Anterior cingulate cortex (tissue), 58 donors: ENCODE measurements around the gene AATF.

Experiments
- DNase-seq, 58 donors: peaks; one replicate each; lab custom pipeline; 2025; lab: John Stamatoyannopoulos, UW

Gene AATF

GRCh38 chr17:36975922-36976515, 27.3 kb downstream of the AATF start:
- DNase-seq: no peak

- no peak for DNase-seq
Measured at GRCh38 chr17:36977066-36977465, 28.3 kb downstream of the AATF start.

GRCh38 chr17:36977568-36977967, 28.8 kb downstream of the AATF start:
- no peak for DNase-seq

GRCh38 chr17:36978810-36979564, 30.2 kb downstream of the AATF start:
- no peak for DNase-seq

DNA sequence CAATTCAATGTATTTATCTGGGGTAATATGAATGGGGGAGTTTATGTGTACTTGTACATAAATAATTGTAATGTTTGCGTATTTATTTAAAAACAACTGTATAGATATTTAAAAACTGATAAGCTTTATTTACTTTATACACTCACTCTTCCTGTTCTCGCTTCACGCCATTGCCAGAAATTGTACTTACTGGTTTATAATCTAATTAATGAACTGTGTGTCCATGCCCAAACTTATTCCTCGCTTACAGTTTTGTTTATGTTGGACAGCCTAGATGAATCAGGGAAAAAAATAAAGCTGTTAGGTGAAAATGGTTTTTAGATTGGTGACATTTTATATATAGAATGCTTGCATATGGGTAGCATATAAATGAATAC, 30.8 kb downstream of the AATF start:
- DNase-seq: no peak

- no peak for DNase-seq
Measured at GRCh38 chr17:36980280-36980761, 31.6 kb downstream of the AATF start.

GRCh38 chr17:36983618-36984017, 34.9 kb downstream of the AATF start:
- DNase-seq: no peak

DNA sequence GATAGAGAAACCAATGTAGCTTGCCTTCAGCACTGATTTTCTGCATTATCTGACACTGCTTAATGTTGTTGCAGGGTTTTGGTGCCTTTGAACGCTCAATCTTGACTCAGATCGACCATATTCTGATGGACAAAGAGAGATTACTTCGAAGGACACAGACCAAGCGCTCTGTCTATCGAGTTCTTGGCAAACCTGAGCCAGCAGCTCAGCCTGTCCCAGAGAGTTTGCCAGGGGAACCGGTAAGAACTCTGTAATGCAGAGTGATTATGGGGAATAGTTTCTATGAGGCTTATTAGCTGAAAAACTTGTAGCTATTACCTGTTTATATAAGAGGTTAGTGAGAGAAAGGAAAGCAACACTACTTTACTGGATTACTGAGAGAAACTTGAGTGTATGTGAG, 40.4 kb downstream of the AATF start:
- DNase-seq: no peak

DNA sequence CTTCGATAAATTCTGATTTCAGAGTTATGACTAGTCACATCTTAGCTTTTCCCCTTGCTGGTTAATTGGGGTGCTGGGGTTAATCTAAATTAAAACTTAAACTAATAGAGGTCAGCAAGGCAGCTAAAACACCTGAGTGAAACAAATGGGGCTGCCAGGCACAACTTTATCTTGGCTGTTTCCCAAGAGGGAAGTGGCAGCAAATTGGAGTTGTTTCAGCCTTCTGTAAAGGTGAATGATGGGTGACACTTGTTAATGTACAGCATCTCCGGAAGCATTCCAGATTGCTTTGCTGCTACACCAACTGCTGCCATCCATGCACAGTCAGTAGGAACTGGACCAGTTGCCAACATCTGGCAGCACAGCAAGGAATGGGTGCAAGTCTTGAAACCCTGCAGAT, 43.9 kb downstream of the AATF start:
- DNase-seq: no peak

- DNase-seq: no peak
Measured at GRCh38 chr17:36993227-36993626, 44.5 kb downstream of the AATF start.

DNA sequence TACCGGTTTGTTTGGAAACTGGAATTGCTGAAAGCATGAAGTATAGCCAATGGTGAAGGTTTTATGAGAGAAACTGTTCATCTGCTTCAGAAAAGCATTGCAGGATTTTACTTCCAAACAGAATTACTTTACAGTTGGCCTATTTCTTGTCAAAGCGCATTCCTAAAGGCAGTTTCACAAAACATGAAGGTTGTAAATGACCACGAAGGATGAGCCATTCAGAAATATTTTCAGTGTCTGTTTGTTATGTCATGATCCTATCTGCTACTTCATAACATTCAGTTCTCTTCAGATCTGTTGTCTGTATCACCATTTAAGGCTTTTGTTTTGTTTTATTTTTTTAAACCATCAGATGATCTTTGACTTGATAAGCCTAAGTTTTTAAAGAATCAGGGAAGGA, 45.7 kb downstream of the AATF start:
- DNase-seq: no peak

DNA sequence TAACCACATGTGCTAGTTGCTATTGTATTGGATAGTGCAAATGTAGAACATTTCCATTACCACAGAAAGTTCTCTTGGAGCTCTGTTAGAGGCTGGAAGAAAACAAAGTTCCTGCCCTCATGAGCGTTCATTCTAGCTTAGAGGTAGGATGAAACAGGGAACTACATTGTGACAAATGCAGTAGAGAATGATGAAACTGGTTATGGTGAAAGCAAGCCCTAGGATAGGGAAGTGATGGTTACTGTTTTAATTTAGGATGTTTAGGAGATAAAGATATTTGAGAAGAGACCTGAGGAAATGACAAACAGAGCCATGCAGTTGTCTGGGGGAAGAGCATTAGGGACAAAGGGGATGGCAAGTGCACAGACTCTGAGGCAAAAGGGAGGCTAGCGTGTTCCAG, 50.7 kb downstream of the AATF start:
- DNase-seq: no peak

DNA sequence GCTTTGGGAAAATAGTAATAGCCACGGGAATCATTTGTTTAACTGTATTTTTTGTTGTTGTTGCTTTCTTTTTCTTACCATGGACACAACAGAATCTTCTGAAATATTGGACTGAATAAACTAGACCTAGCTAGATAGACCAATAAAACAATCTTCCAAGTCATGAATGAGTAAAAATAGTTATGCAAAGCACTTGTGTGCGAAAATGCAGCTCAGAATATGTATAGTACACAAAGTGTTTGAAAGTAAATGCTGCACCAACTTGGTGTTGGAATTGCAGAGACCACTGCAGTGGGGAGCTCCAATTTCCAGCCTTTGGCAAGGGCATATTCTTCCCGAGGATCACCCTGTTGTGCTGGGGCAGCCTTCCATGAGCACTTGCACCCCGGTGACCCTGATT, 68.0 kb downstream of the AATF start:
- DNase-seq: no peak

GRCh38 chr17:37017404-37017803, 68.7 kb downstream of the AATF start:
- no peak for DNase-seq

DNA sequence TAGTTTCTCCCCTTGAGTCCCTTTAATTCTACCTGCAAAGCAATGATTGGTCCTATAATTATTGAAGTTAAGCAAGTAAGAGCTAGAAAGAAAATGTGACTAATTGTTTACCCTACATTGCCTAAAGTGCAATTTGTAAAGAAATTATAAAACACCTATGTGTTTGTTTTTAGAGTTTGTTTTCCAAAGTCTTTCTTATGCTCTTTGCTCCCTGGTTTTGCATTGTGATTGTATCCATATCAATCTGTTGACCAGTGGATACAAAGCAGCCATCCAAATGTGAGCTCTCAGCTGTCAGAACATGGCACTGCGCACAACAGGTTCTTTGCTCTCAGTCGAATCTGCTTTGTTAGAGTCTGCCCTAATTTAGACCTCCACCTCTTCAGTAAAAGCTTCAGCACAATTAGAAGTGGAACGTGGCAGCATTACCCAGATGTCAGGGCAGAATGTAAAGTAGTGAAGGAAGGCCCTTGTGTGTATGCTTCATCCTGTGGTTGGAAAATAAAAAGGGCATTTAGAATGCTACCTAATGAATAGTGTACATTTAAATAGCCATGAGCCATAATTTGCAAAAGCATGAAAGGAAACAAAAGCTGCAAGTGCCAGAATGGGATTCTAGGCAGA, 70.5 kb downstream of the AATF start:
- DNase-seq: no peak

GRCh38 chr17:37019741-37020129, 71.0 kb downstream of the AATF start:
- DNase-seq: no peak

DNA sequence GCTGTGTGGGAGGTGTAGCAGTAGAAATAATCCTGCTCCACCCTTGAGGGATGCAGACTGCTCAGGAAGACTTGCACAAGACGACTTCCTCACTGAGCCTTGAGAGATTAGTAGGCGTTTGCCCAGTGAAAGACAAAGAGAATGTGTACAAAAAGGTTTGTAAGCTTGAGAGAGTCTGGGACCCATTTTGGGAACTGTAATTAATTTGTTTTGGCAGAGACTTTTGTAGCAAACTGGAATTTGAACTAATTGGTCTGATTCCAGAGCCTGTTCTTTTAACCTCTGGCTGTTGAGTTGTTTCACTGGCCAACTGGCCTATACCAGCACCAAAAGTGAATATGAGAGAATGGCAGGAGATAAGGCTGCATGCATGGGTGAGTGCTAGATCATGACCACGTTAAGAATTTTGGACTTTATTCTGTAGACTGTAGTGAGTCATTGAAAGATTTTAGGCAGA, 75.5 kb downstream of the AATF start:
- DNase-seq: no peak

DNA sequence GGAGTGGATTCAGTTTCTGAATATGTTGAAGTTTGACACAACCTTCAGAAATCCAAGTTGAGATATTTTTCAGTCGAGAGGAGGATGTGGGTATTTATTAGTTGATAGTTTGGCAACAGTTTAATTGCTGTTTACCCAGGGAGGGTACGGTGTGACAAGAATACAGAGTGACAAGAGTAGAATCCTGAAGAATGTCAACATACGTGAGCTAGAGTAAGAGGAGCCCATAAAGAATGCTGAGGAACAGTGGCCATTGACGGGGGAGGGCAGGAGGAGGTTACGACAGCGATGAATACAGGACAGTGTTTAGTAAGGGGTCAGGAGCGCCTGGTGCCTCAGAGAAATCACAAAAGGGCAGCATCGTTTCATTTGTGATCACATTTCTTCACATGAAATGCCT, 76.5 kb downstream of the AATF start:
- no peak for DNase-seq

DNA sequence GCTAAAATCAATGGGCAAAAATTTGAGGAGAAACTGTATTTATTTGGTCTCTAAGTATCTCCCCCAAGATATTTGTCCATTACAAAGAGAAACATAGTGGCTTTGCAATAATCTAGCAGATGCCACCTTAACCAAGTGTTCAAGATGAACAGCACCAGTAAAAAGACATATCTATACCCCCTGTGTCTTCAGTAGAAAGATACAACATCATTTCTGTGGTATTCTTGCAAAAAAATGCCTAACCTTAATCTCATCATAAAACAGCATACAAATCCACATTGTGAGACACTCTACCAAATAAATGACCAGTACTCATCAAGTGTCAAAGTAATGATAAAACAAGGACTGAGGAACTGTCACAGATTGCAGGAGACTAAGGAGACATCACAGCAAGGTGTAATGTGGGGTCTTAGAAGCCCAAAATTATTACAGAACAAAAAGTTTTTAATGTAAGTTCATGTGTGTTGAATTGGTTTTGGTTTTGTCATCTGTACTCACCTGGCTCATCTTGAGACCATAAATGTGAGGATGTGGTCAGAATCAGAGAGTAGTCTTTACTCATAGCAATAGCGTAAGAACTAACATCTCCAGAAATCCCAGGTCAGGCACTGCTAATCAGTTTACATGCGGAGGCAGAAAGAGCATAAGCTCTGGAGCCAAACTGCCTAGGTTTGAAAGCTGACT, 77.2 kb downstream of the AATF start:
- DNase-seq: no peak

- DNase-seq: no peak
Measured at GRCh38 chr17:37026531-37026869, 77.7 kb downstream of the AATF start.

DNA sequence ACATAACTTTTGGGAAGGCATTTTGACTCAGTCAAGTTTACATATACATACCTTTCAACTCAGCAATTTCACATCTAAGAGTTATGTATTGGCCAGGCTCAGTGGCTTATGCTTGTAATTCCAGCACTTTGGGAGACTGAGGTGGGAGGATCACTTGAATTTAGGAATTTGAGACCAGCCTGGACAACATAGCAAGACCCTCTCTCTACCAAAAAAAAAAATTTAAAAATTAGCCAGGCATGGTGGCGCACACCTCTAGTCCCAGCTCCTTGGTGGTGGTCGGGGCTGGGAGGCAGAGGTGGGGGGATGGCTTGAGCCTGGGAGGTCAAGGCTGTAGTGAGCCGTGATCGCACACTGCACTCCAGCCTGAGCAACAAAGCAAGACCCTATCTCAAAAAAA, 79.3 kb downstream of the AATF start:
- no peak for DNase-seq
